ENCODE measurements around the gene GUCA2A. TPM values are rescaled to one million over a fixed set of nuclear protein-coding genes. Genes with fewer than 3 reads are reported as not detected.

GUCA2A gene
- total and polyA plus RNA-seq, 8 donors, result 1.8 to 3.1 TPM; not detected in 6

DNA sequence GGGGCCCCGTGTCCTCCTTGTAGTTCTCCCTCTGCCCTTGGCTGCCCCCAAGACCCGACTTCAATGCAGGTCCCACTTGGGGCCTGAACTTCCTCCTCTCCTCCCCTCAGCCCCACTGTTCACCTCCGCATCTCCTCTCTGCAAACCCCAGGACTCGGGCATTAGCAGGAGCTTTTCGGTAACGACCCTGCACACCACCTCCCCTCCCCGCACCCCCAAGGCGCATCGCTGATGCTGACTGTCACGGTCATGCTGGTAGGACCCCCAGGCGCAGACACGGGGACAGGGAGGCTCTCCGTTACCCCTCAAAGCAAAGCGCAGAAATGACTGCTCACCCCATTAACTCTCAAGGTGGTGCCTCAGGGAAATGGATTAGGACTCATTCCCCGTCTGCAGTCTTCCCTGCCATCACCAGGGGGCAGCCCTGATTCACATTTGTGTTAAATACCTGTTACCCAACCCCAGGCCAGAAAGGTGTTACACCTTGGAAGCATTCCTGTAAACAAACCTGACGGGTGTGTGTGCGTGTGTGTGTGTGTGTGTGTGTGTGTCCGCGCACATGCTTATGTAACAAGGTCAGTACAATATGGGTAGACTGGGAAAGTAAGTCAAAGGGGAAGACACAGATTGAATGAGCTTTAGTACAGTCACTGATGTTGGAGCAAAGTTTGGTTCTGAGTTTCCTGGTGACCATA lies 17.8 kb downstream of the GUCA2A start:
- Histone ChIP-seq H3K27ac (no peak overlapping the region), H3K9me3 (no peaks in the 10 kb centered on the region), H3K4me3 (no peak overlapping the region), H3K4me1 (peaks cover 0 to 5% (median 0%) of the 10 kb centered on the region in 4 donors), H3K36me3 (no peaks in the 10 kb centered on the region), H3K27me3 (peaks cover 0 to 68% (median 23%) of the 10 kb centered on the region in 3 donors)
- WGBS, 5 donors, result 15 to 25% (median 23%) methylated on average over 18 to 19 of the region's 19 CpGs
- DNase-seq, result peak; percentile 93
- intact Hi-C loops (cut with DNase I; ENCODE audit: low total_unique reads), result loop anchor here (10.0 kb wide), 1 partner anchor 598 kb away; the partner anchor contains the start of gene CLDN19
- TF ChIP-seq EP300 (IDR thresholded peaks at IDR 0.05) (no peak), POLR2A (IDR thresholded peaks at IDR 0.05) (no peak), POLR2AphosphoS5 (IDR thresholded peaks at IDR 0.05) (peak in 1 of 3 donors; percentile 71)
- TF ChIP-seq, protein P1, sequence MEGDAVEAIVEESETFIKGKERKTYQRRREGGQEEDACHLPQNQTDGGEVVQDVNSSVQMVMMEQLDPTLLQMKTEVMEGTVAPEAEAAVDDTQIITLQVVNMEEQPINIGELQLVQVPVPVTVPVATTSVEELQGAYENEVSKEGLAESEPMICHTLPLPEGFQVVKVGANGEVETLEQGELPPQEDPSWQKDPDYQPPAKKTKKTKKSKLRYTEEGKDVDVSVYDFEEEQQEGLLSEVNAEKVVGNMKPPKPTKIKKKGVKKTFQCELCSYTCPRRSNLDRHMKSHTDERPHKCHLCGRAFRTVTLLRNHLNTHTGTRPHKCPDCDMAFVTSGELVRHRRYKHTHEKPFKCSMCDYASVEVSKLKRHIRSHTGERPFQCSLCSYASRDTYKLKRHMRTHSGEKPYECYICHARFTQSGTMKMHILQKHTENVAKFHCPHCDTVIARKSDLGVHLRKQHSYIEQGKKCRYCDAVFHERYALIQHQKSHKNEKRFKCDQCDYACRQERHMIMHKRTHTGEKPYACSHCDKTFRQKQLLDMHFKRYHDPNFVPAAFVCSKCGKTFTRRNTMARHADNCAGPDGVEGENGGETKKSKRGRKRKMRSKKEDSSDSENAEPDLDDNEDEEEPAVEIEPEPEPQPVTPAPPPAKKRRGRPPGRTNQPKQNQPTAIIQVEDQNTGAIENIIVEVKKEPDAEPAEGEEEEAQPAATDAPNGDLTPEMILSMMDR (IDR thresholded peaks at IDR 0.05), result peak; percentile 16 to 98 (median 83)

DNA sequence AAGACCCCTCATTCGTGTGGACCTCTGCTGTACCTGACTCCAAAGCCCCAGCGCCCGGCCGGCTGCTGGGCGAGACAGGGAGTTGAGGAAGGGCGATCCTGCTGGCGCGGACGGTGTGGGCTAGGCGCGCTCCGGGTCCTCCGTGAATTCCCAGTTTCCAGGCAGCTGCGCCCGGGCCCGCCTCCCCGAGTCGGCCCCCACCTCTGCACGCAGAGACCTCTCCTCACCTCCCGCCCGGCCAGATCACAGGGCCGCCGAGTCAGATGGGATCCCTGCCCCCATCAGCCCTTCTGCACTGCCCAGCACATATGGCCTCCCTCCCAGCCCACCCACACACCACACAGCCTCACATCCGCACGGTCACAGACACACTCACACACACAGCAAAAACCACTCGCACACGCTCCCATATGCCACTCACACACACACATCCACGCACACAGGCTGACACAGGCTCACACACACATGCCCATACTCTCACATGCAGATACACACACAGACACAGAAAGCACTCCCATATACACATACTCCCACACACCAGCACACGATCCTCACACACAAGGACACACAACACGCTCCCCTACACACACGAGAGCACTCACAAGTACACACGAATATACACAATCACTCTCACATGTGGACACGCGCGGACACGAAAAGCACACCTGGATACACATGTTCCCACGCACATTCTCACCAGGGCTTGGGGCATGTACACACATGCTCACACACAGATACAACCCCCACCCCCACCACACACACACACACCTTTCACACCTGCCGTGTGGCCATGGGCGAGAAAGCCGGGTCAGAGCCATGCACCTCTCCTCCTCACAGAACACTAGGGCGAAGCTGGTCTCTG lies 18.6 kb downstream of the GUCA2A start:
- intact Hi-C loops (cut with DNase I; ENCODE audit: low total_unique reads), result loop anchor here (10.0 kb wide), 1 partner anchor 599 kb away; the partner anchor contains the start of gene CLDN19
- no peaks in the 10 kb centered on the region for H3K36me3 ChIP-seq
- DNase-seq, result peak in 1 of 2 donors; percentile 34
- peaks cover 0 to 5% (median 0%) of the 10 kb centered on the region in 4 donors for H3K4me1 ChIP-seq
- no peak overlapping the region for H3K27ac ChIP-seq
- WGBS, 5 donors, result 53 to 59% (median 57%) methylated on average over 31 to 41 of the region's 41 CpGs
- TF ChIP-seq POLR2A (IDR thresholded peaks at IDR 0.05) (peak in 1 of 4 donors; percentile 19), EP300 (IDR thresholded peaks at IDR 0.05) (no peak)
- H3K9me3 ChIP-seq, result no peaks in the 10 kb centered on the region
- H3K27me3 ChIP-seq, result peaks cover 0 to 76% (median 23%) of the 10 kb centered on the region in 3 donors
- no peak overlapping the region for H3K4me3 ChIP-seq

DNA sequence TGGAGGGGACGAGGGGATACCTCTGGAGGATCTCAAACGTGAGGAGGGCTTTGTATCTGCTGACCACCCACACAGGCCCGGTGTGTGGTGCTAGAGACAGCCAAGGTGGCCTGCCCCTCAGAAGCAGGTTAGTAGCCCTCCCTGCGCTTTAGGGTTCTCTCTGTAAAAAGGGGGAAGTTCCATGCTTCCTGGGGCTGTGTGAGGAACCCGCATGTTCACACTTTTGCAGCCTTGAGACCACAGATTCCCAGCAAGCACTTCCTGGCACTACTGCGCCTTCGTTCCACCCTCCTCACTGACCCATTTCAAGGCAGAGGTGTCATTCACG lies 19.2 kb downstream of the GUCA2A start:
- peak in 1 of 2 donors; percentile 13 for DNase-seq
- TF ChIP-seq EP300 (IDR thresholded peaks at IDR 0.05) (no peak), POLR2AphosphoS5 (IDR thresholded peaks at IDR 0.05) (no peak), POLR2A (IDR thresholded peaks at IDR 0.05) (no peak)
- TF ChIP-seq, protein P1 (IDR thresholded peaks at IDR 0.05), result no peak
- Histone ChIP-seq H3K4me1 (peaks cover 0 to 5% (median 0%) of the 10 kb centered on the region in 4 donors), H3K27me3 (peaks cover 0 to 77% (median 23%) of the 10 kb centered on the region in 3 donors), H3K9me3 (no peaks in the 10 kb centered on the region), H3K36me3 (no peaks in the 10 kb centered on the region), H3K27ac (no peak overlapping the region), H3K4me3 (no peak overlapping the region)
- intact Hi-C loops (cut with DNase I; ENCODE audit: low total_unique reads), result loop anchor here (10.0 kb wide), 1 partner anchor 599 kb away; the partner anchor contains the start of gene CLDN19
- 49 to 73% (median 63%) methylated on average over 7 to 8 of the region's 8 CpGs for WGBS, 5 donors

DNA sequence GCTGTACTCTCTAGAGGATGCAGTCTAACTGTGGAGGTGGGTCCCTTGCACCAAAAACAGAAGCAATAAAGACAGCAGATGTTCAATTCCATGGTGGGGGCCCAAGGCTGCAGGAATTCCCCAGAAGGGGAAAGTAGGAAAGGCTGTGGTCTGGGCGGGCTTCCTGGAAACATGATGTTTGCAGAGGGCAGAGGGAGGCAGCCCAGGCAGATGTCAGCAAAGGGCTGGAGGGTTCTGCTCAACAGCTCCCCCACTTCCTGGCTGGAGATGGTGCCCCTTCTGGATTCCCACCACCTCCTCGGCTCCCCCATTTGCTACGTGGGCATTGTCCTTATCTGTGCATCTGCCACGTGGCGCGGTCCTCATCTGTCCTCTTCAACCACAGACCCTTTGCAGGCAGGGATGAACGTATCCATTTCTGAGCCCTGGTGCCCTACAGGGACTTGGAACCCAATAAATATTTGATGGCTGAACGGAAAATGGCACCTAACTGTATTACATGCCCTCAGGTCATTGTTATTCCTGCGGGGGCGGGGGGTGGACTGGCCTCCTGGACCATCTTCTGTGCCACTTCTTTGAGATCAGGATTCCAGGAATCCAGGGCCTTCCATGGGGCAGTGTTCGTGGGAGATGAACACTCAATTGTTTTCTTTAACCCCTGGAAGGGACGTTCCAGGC lies 19.7 kb downstream of the GUCA2A start:
- H3K4me3 ChIP-seq, result no peak overlapping the region
- TF ChIP-seq POLR2AphosphoS5 (IDR thresholded peaks at IDR 0.05), result no peak
- no peak for TF ChIP-seq EP300 (IDR thresholded peaks at IDR 0.05)
- TF ChIP-seq, protein P1 (IDR thresholded peaks at IDR 0.05), result no peak
- no peak for TF ChIP-seq POLR2A (IDR thresholded peaks at IDR 0.05)
- intact Hi-C loops (cut with DNase I; ENCODE audit: low total_unique reads), result loop anchor here (10.0 kb wide), 1 partner anchor 600 kb away; the partner anchor contains the start of gene CLDN19
- 61 to 75% (median 68%) methylated on average over 8 to 12 of the region's 12 CpGs for WGBS, 5 donors
- no peak overlapping the region for H3K27ac ChIP-seq
- H3K4me1 ChIP-seq, result peaks cover 0 to 5% (median 0%) of the 10 kb centered on the region in 4 donors
- DNase-seq, result peak in 1 of 2 donors; percentile 23
- H3K36me3 ChIP-seq, result no peaks in the 10 kb centered on the region
- H3K9me3 ChIP-seq, result no peaks in the 10 kb centered on the region
- peaks cover 0 to 77% (median 23%) of the 10 kb centered on the region in 3 donors for H3K27me3 ChIP-seq
